Neuronal stem cell (in vitro differentiated cells): ENCODE data around the gene AIG1.

Experiments used
- DNase-seq: peaks from one replicate; pipeline ENCODE4 v3.0.0-alpha.2; 2013; ENCODE audit warnings: low spot score
- H2AFZ ChIP-seq: one replicate; pipeline ENCODE4 v1.6.1; 2013; ENCODE audit warnings: mild to moderate bottlenecking, low read length, inconsistent platforms
- H2AK5ac ChIP-seq: 2 replicates; pipeline ENCODE4 v1.6.1; 2013; ENCODE audit warnings: low read depth, mild to moderate bottlenecking, inconsistent platforms, low read length, moderate library complexity, mixed read lengths
- H2BK120ac ChIP-seq: 2 replicates; pipeline ENCODE4 v1.6.1; 2013; ENCODE audit warnings: low read depth, mild to moderate bottlenecking, inconsistent platforms, low read length, moderate library complexity, mixed read lengths
- H2BK12ac ChIP-seq: one replicate; pipeline ENCODE4 v1.6.1; 2013; ENCODE audit warnings: low read length, inconsistent platforms
- H2BK15ac ChIP-seq: 2 replicates; pipeline ENCODE4 v1.6.1; 2013; ENCODE audit warnings: mild to moderate bottlenecking, low read length, inconsistent platforms, mixed read lengths
- H2BK5ac ChIP-seq: one replicate; pipeline ENCODE4 v1.6.1; 2013; ENCODE audit warnings: inconsistent platforms, mild to moderate bottlenecking, low read length, moderate library complexity
- H3K14ac ChIP-seq: one replicate; pipeline ENCODE4 v1.6.1; 2013; ENCODE audit warnings: low read length, inconsistent platforms
- H3K18ac ChIP-seq: 2 replicates; pipeline ENCODE4 v1.6.1; 2013; ENCODE audit warnings: low read length, inconsistent platforms
- H3K23ac ChIP-seq: 2 replicates; pipeline ENCODE4 v1.6.1; 2013; ENCODE audit warnings: low read depth, mild to moderate bottlenecking, mixed read lengths, low read length, inconsistent platforms; ENCODE audit not compliant: poor library complexity
- H3K27ac ChIP-seq: replicated peaks from 3 replicates; pipeline ENCODE4 v1.5.1; 2013; ENCODE audit warnings: low read length, inconsistent platforms
- H3K27me3 ChIP-seq, 3 experiments: 2 replicates each; pipeline ENCODE4 v1.6.1; 2013; ENCODE audit warnings: low read length in 3 of 3, mild to moderate bottlenecking in 2 of 3, inconsistent platforms in 1 of 3, low read depth in 1 of 3, mixed read lengths in 1 of 3, moderate library complexity in 1 of 3; ENCODE audit not compliant: control insufficient read depth in 3 of 3, insufficient read depth in 3 of 3
- H3K36me3 ChIP-seq, 2 donors: replicated peaks in 1 of 2; 2 replicates each; pipeline ENCODE4 v1.6.1; 2013; ENCODE audit warnings: low read length in 2 of 2; ENCODE audit not compliant: control insufficient read depth in 2 of 2, insufficient read depth in 2 of 2
- H3K4ac ChIP-seq: 2 replicates; pipeline ENCODE4 v1.6.1; 2013; ENCODE audit warnings: inconsistent platforms, mild to moderate bottlenecking, low read length, moderate library complexity
- H3K4me1 ChIP-seq, 2 donors: 1 replicate in 1 of 2; 2 replicates in 1 of 2; pipeline ENCODE4 v1.6.1; 2013; ENCODE audit warnings: low read length in 2 of 2, low read depth in 1 of 2; ENCODE audit not compliant: control insufficient read depth in 2 of 2, insufficient read depth in 1 of 2
- H3K4me2 ChIP-seq: one replicate; pipeline ENCODE4 v1.6.1; 2013; ENCODE audit warnings: mild to moderate bottlenecking, low read length, inconsistent platforms; ENCODE audit not compliant: insufficient read depth, poor library complexity, severe bottlenecking
- H3K4me3 ChIP-seq, 2 donors: 2 replicates each; pipeline ENCODE4 v1.5.1; 2013; ENCODE audit warnings: low read length in 2 of 2, mild to moderate bottlenecking in 2 of 2, inconsistent platforms in 1 of 2, moderate library complexity in 1 of 2
- H3K79me1 ChIP-seq: one replicate; pipeline ENCODE4 v1.6.1; 2013; ENCODE audit warnings: low read depth, mild to moderate bottlenecking, inconsistent platforms, low read length, moderate library complexity
- H3K9ac ChIP-seq: one replicate; pipeline ENCODE4 v1.6.1; 2013; ENCODE audit warnings: mild to moderate bottlenecking, low read depth, low read length, inconsistent platforms; ENCODE audit not compliant: poor library complexity
- H3K9me3 ChIP-seq, 2 donors: replicated peaks in 1 of 2; 2 replicates each; pipeline versions ENCODE3 to v1.6.1; 2013; ENCODE audit warnings: low read length in 2 of 2, mild to moderate bottlenecking in 2 of 2, inconsistent platforms in 1 of 2, low read depth in 1 of 2, mixed read lengths in 1 of 2, moderate library complexity in 1 of 2; ENCODE audit not compliant: control insufficient read depth in 2 of 2, insufficient read depth in 1 of 2
- H4K8ac ChIP-seq: one replicate; pipeline ENCODE4 v1.6.1; 2013; ENCODE audit warnings: low read depth, mild to moderate bottlenecking, inconsistent platforms, low read length, moderate library complexity
- H4K91ac ChIP-seq: one replicate; pipeline ENCODE4 v1.6.1; 2013; ENCODE audit warnings: low read length, low read depth, mild to moderate bottlenecking, inconsistent platforms; ENCODE audit not compliant: poor library complexity
- WGBS, 2 donors: extraction: QIAGEN DNeasy Blood & Tissue Kit; methylation state at CpG; one replicate each; pipeline ENCODE4 v1.1.7; 2013; ENCODE audit warnings: missing lambda C conversion rate in 2 of 2, mixed read lengths in 1 of 2; ENCODE audit not compliant: insufficient read length in 2 of 2, insufficient replicate concordance in 1 of 2; ENCODE audit errors: extremely low coverage in 2 of 2; 5-methylcytosine and 5-hydroxymethylcytosine counted together

AIG1 gene

GRCh38 chr6:143267760-143268159, 207.1 kb downstream of the AIG1 start:
- Histone ChIP-seq H3K9ac (no peak overlapping the region), H2BK120ac (no peak overlapping the region), H3K4ac (no peak overlapping the region), H2BK12ac (no peak overlapping the region), H3K14ac (no peak overlapping the region), H3K27me3 (no peaks in the 10 kb centered on the region), H3K27ac (no peak overlapping the region), H4K91ac (no peak overlapping the region), H3K23ac (no peak overlapping the region), H3K4me1 (peaks cover 0 to 2% of the 10 kb centered on the region in 2 donors), H3K4me3 (no peak overlapping the region), H3K36me3 (no peaks in the 10 kb centered on the region), H3K9me3 (no peaks in the 10 kb centered on the region), H3K79me1 (no peaks in the 10 kb centered on the region), H3K4me2 (no peak overlapping the region), H2AK5ac (no peak overlapping the region), H2BK15ac (no peak overlapping the region), H2AFZ (no peak overlapping the region), H4K8ac (no peak overlapping the region), H2BK5ac (no peak overlapping the region), H3K18ac (no peak overlapping the region)
- no peak for DNase-seq
- WGBS, 2 donors: no CpG with 5 or more reads among the region's 2 CpGs

GRCh38 chr6:143268439-143268838, 207.8 kb downstream of the AIG1 start:
- H3K18ac ChIP-seq: no peak overlapping the region
- H3K23ac ChIP-seq: no peak overlapping the region
- H2BK120ac ChIP-seq: no peak overlapping the region
- H3K9ac ChIP-seq: no peak overlapping the region
- DNase-seq: no peak
- H4K91ac ChIP-seq: no peak overlapping the region
- H4K8ac ChIP-seq: no peak overlapping the region
- no peaks in the 10 kb centered on the region for H3K27me3 ChIP-seq
- H3K36me3 ChIP-seq: no peaks in the 10 kb centered on the region
- H3K27ac ChIP-seq: no peak overlapping the region
- H2BK15ac ChIP-seq: no peak overlapping the region
- no peak overlapping the region for H3K4ac ChIP-seq
- H2BK5ac ChIP-seq: no peak overlapping the region
- no peak overlapping the region for H2AFZ ChIP-seq
- no peak overlapping the region for H3K14ac ChIP-seq
- no CpG with 5 or more reads among the region's 1 CpG for WGBS, 2 donors
- no peaks in the 10 kb centered on the region for H3K9me3 ChIP-seq
- no peak overlapping the region for H2BK12ac ChIP-seq
- H3K4me1 ChIP-seq: peaks cover 0 to 2% of the 10 kb centered on the region in 2 donors
- no peaks in the 10 kb centered on the region for H3K79me1 ChIP-seq
- H2AK5ac ChIP-seq: no peak overlapping the region
- no peak overlapping the region for H3K4me3 ChIP-seq
- no peak overlapping the region for H3K4me2 ChIP-seq

GRCh38 chr6:143270026-143270425, 209.3 kb downstream of the AIG1 start:
- H3K9ac ChIP-seq: no peak overlapping the region
- H2BK15ac ChIP-seq: no peak overlapping the region
- no CpG with 5 or more reads among the region's 1 CpG for WGBS, 2 donors

GRCh38 chr6:143271024-143271423, 210.3 kb downstream of the AIG1 start:
- no peak overlapping the region for H3K27ac ChIP-seq
- no peak overlapping the region for H2AFZ ChIP-seq
- no peaks in the 10 kb centered on the region for H3K27me3 ChIP-seq
- no CpG with 5 or more reads among the region's 4 CpGs for WGBS, 2 donors
- no peak overlapping the region for H4K91ac ChIP-seq
- H3K18ac ChIP-seq: no peak overlapping the region
- H3K79me1 ChIP-seq: no peaks in the 10 kb centered on the region
- H2AK5ac ChIP-seq: no peak overlapping the region
- no peak overlapping the region for H3K23ac ChIP-seq
- no peak for DNase-seq
- H3K4me3 ChIP-seq: no peak overlapping the region
- no peaks in the 10 kb centered on the region for H3K9me3 ChIP-seq
- H3K4ac ChIP-seq: no peak overlapping the region
- no peaks in the 10 kb centered on the region for H3K4me1 ChIP-seq
- no peak overlapping the region for H3K4me2 ChIP-seq
- H2BK5ac ChIP-seq: no peak overlapping the region
- H3K9ac ChIP-seq: no peak overlapping the region
- H3K14ac ChIP-seq: no peak overlapping the region
- no peaks in the 10 kb centered on the region for H3K36me3 ChIP-seq
- no peak overlapping the region for H2BK12ac ChIP-seq
- H2BK15ac ChIP-seq: no peak overlapping the region
- H2BK120ac ChIP-seq: no peak overlapping the region
- no peak overlapping the region for H4K8ac ChIP-seq

More at GRCh38 chr6:143270026-143270425, 209.3 kb downstream of the AIG1 start:
- Histone ChIP-seq H2AFZ (no peak overlapping the region), H4K8ac (no peak overlapping the region), H3K79me1 (no peaks in the 10 kb centered on the region), H3K4ac (no peak overlapping the region), H2BK12ac (no peak overlapping the region), H3K36me3 (no peaks in the 10 kb centered on the region), H3K4me3 (no peak overlapping the region), H3K18ac (no peak overlapping the region), H3K14ac (no peak overlapping the region), H3K9me3 (no peaks in the 10 kb centered on the region), H2AK5ac (no peak overlapping the region), H3K4me1 (no peaks in the 10 kb centered on the region), H2BK120ac (no peak overlapping the region), H2BK5ac (no peak overlapping the region), H3K27me3 (no peaks in the 10 kb centered on the region), H3K4me2 (no peak overlapping the region), H3K27ac (no peak overlapping the region), H4K91ac (no peak overlapping the region), H3K23ac (no peak overlapping the region)
- no peak for DNase-seq
